ENCODE measurements around the gene STPG3.

DNA sequence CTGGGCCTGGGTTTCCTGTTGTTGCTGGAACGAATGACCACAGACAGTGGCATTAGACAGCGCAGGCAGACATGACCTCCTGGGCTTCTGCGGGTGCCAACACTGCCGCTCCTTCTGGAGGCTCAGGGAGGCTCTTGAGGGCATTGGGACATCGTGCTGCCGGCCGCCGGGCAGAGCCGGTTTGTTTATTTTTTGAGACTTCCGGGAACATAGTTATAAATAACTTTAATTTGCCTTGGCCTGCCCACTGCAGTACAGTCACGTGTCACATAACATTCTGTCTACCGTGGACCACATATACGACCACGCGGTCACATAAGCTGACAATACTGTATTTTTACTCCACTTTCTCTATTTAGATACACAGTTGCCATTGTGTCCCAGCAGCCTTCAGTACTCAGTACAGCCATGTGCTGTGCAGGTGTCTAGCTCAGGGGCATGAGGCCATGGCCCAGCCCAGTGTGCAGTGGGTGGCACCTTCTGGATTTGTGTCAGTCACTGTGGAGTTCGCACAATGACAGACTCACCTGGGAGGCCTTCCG, 18.2 kb downstream of the STPG3 start:
- TF ChIP-seq CTCF (conservative IDR thresholded peaks at IDR 0.05; ENCODE audit: low read depth, low read length) (no peak), USF2 (IDR thresholded peaks at IDR 0.05; ENCODE audit: low read depth, low read length) (peak; percentile 88), CEBPB (IDR thresholded peaks at IDR 0.05; ENCODE audit: low read depth, low read length) (peak; percentile 50), RCOR1 (IDR thresholded peaks at IDR 0.05; ENCODE audit: insufficient replicate concordance, low read length) (no peak), RAD21 (IDR thresholded peaks at IDR 0.05; ENCODE audit: low read length) (no peak)

Measured in IMR-90 (cell line).